Testis (tissue), 2 donors: ENCODE measurements around the gene CUX1.

Experiments used
- CTCF ChIP-seq, 3 experiments: fragments of 450-650 bp in 2 of 3; fragments of 200-600 bp in 1 of 3; sonication (generic) in 1 of 3; IDR thresholded peaks; one replicate each; pipeline ENCODE4 v1.5.1; 2016 to 2019; ENCODE audit warnings: antibody characterized with exemption in 3 of 3, mild to moderate bottlenecking in 2 of 3, moderate library complexity in 1 of 3
- POLR2A ChIP-seq: fragments of 450-650 bp; IDR thresholded peaks from one replicate; pipeline ENCODE4 v1.6.1; 2017; ENCODE audit warnings: antibody characterized with exemption, mild to moderate bottlenecking, moderate library complexity

DNA sequence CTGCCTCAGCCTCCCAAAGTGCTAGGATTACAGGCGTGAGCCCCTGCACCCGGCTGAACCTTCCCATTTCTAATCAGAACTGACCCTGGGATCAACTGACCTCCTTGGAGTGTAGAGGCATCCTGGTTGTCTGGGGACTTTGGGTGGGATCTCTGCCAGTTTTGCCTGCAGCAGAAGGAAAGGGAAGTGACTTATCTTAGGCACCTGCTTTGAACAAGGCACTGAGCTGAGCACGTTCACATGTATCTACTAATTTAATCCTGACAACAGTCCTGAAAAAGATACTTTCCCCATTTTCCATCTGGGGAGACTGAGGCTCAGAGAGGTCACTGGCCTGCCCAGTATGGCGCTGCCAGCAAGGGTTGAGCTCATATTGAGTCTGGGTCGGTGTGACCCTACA, 153.4 kb downstream of the CUX1 start:
- TF ChIP-seq POLR2A (no peak), CTCF (IDR thresholded peaks at IDR 0.05) (no peak)
